Measurements from ENCODE around the gene GJB3.
"Not testable (repeated sequence)": the region's sequence is repeated elsewhere in the genome, so short reads cannot be mapped to it uniquely, and the experiment has no call there.

The GJB3 gene

DNA sequence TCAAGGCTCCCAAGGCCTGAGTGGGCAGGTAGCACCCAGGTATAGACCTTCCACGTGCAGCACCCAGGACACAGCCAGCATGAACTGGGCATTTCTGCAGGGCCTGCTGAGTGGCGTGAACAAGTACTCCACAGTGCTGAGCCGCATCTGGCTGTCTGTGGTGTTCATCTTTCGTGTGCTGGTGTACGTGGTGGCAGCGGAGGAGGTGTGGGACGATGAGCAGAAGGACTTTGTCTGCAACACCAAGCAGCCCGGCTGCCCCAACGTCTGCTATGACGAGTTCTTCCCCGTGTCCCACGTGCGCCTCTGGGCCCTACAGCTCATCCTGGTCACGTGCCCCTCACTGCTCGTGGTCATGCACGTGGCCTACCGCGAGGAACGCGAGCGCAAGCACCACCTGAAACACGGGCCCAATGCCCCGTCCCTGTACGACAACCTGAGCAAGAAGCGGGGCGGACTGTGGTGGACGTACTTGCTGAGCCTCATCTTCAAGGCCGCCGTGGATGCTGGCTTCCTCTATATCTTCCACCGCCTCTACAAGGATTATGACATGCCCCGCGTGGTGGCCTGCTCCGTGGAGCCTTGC lies 19.7 kb upstream of the GJB3 start:
- no peak for DNase-seq

DNA sequence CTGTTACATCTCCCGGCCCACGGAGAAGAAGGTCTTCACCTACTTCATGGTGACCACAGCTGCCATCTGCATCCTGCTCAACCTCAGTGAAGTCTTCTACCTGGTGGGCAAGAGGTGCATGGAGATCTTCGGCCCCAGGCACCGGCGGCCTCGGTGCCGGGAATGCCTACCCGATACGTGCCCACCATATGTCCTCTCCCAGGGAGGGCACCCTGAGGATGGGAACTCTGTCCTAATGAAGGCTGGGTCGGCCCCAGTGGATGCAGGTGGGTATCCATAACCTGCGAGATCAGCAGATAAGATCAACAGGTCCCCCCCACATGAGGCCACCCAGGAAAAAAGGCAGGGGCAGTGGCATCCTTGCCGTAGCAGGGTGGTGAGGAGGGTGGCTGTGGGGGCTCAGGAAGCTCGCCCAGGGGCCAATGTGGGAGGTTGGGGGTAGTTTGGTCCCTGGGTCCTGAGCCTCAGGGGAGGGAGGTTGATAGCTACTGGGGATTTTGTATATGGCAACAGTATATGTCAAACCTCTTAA lies 19.2 kb upstream of the GJB3 start:
- DNase-seq = no peak

DNA sequence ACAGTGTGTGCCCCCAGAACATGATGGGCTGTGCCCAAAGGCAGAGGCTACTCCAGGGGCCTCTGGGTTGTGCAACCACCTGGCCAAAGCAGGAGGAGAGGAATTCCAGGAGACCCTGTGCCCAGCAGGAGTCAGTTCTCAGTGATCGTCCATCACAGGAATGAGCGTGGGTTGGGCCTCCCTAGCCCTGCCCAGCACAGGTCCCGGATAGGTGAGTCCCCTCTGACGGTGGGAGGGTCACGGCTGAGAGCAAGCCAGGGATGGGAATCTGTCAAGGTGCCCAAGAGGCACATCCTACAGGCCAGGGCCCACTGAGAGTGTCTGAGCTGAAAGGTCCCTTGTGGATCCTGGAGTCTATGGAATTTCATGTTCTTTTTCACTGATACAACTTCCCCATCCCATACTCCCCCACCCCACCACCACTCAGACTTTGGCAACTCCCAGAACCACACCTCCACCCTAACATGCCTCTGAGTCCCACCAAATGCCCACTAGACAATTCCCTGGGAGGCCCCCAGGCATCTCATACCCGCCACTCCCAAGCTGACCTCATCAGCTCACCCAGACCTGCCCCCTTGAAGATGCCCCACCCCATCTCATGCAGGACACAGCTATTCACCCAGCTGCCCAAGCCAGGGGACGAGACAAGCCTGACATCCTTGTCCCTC lies 18.4 kb upstream of the GJB3 start:
- DNase-seq = no peak

DNA sequence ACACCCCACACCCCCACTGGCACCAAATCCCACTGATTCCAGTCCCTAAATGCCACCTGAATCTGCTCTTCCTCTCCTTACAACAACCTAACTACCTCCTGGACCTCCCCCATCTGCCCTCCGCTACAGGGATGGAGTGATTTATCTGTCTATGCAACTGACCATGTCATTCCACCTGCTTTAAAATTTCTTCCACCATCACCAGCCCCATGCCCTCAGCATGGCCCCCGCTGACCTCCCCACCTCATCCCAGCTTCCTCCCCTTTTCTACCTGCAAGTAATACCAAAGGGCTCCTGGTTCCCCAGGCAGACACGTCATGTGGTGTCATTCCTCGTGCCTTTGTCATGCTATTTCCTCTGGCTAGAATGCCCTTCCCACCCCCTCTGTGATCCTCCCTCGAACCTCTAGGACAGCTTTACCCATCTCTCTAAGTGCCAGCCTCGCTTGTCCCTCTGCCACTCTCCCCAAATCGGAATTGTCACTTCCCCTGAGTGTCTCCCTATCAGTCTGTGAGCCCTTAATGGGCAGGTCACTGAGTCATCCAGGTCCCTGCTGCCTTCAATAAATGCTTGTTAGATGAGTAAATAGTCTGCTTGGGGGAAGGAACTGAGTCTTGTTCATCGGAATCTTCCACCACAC lies 17.8 kb upstream of the GJB3 start:
- no peak for DNase-seq

DNA sequence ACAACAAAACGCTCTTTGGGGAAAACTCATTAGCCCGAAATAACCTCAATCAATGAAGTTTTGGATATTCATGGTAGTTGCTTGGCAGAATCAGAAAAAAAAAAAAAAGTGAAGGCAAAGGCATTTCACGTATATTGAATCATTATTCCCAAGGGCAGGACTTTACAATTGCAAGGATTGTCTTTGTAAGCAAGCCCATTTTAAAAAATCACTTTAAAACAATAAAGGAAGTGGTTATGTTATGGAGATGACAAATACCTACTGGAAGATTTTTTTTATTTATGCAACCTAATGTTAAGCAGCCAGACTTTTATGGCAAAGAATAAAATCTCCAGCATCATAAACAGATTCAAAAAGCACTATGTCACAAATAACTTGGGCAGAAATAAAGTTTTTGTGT lies 12.2 kb upstream of the GJB3 start:
- no peak for DNase-seq

DNA sequence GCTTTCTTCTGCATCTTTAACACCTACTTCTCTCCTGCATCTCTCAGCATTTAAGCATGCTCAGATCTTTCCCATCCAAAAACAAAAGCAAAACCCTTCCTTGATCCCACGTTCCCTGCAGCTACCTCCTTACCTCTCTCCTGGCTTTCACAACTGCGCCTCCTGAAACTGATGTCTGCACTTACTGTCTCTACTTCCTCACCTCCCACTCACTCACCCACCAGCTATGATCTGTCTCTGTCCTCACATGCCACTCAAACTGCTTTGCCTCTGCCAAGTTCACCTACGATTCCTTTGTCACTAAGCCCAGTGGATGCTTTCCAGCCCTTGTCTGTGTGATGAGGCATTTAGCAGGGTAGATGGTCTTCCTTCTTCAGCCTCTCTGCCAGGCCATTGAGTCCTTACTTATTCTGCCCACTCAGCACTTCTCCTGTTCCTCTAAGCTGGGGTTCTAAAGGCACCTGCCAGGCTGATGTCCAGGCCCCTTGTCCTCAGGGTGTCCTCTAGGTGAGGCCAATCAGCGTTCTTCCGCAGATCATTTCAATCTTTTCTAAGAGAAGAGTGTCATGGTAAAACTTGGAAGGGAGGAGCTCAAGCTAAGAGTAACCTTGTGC lies 10.0 kb upstream of the GJB3 start:
- no peak for DNase-seq

DNA sequence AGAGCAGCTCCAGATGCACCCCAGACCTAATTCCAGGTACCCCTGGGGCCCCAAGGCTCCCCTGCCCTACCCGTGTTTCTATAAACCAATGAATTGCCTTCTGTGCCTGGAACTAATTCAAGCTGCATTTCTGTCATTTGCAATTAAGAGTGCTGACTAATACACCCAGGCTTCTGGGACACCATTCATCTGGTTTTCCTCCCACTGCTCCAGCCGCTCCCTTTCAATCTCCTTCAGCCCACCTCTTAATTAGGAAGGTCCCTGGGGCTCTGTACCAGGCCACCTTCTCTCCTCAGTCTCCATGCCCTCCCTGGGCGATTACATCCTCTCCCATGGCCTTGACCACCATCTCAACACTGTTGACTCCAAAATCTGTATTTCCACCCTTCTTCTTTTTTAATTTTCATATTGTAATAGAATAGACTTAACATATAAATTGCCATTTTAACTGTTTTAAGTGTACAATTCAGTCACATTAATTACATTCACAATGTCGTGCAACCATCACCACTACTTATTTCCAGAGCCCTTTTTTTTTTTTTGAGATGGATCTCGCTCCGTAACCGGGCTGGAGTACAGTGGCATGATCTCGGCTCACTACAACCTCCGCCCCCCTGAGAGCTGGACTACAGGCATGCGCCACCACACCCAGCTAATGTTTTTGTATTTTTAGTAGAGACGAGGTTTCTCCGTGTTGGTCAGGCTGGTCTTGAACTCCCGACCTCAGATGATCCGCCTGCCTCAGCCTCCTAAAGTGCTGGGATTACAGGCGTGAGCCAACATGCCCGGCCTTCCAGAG lies 9.2 kb upstream of the GJB3 start:
- DNase-seq = no peak

DNA sequence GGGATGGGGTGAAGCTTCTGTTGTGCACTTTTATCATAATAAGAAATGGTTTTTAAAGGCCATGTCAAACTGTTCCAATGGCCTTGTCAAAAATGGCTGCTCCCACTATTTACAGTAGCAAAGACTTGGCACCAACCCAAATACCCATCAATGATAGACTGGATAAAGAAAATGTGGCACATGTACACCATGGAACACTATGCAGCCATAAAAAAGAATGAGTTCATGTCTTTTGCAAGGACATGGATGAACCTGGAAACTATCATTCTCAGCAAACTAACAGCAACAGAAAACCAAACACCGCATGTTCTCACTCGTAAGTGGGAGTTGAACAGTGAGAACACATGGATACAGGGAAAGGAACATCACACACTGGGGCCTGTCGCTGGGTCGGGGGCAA lies 7.9 kb upstream of the GJB3 start:
- DNase-seq = not testable (repeated sequence)

DNA sequence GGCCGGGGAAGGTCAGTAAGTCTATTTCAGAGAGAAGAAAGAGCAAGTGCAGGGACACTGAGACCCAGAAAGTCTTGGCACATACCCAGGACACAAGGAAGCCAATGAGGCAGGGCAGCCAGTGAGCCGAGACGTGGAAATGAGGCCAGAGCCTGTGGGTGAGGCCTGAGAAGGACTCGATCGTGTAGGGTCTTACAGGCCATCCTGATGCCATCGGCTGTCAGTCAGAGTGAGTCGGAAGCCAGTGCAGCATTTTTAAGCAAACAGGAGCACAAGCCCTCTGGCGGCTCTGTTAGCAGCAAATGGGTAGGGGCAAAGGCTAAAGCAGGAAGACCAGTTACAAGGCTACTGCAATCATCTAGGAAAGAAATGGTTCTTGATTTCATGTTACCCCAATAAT lies 6.1 kb upstream of the GJB3 start:
- no peak for DNase-seq

DNA sequence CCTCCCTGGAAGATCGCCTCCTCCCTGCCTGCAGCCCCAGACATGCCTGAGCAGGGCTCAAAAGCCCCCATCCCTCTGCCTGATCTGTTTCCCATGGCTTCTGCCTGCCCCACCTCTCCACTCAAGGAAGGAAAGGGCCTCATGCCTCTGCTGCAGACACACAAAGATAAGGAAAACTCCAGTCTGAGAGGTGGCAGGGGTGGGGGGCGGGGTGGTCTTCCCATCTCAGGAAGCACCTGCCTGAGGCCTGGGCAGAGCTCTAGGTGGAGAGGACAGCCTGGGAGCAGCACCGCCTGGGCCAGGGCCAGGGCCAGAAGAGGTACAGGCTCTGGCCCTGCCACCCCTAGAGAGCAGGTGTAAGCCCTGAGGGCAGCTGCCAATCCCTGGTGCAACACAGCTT lies 4.1 kb upstream of the GJB3 start:
- DNase-seq = no peak

DNA sequence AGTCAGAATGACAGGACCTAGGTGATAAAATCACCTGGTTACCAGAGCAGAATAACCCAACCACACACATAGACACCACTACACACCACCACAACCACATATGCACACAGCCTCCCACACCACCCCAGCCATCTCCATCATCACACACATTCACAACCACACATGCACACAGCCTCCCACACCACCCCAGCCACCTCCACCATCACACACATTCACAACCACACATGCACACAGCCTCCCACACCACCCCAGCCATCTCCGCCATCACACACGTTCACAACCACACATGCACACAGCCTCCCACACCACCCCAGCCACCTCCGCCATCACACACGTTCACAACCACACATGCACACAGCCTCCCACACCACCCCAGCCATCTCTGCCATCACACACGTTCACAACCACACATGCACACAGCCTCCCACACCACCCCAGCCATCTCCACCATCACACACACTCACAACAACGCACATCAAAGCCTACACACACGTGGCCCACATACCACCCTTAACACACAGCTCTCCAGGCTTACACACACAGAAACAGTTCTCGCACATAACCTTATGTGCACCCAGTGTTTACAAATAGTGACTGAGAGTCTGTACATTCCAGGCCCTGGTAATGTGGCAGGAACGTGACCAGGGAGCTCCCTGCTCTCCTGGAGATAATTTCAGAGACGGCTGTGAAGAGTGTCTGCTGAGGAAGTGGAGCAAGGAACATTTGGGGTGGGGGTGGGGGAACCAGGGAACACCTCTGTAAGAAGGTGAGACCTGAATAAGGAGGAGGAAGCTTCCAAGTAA lies 3.3 kb upstream of the GJB3 start:
- DNase-seq = no peak

DNA sequence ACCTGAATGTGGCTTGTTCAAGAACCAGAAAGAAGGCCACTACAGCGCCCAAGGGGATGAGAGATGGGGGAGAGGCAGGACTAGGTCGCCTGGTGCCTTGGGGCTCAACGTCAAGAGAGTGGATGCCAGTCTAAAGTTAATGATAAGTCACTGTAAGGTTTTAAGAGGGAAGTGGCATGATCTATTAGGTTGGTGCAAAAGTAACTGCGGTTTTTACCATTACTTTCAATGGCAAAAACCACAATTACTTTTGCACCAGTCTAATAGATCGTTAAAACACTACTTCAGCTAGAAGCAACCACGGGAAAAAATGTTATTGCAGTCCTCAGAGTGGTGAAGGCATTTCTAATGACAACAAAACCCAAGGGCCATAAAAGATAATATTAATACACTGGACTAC lies 2.6 kb upstream of the GJB3 start:
- no peak for DNase-seq

DNA sequence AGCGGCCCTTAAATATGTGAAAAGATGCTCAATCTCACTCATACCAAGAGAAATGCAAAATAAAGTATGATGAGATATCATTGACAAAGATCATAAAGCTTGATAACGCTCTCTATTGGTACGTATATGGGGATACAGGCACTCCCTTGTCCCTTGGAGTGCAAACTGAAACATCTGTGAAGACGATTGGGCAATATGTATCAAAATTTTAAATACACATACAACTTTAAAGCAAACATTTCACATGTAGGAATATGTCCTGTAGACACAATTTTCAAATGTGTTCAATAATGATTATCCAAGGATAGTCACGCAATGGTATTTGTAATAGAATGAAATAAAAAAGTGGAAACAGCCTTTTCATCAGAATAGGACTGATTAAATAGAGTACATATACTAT lies 2.0 kb upstream of the GJB3 start:
- no peak for DNase-seq

DNA sequence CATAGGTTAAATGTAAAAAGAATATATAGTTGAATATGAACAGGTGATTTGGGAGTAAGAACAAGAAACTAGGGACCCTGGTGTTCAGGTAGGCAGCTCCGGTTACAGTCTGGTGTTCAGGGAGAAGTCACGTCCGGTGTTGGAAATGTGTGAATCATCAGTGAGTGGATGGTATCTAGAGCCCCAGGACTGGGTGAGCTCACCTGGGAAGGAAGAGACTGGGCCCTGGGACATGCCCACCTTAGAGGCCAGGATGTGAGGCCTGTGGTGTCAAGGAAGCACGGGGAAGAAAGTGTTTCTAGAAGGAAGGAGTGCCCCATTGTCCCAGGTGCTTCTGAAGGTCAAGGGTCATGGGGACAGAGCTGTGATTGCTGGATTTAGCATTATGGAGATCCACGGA lies 1.5 kb upstream of the GJB3 start:
- no peak for DNase-seq

DNA sequence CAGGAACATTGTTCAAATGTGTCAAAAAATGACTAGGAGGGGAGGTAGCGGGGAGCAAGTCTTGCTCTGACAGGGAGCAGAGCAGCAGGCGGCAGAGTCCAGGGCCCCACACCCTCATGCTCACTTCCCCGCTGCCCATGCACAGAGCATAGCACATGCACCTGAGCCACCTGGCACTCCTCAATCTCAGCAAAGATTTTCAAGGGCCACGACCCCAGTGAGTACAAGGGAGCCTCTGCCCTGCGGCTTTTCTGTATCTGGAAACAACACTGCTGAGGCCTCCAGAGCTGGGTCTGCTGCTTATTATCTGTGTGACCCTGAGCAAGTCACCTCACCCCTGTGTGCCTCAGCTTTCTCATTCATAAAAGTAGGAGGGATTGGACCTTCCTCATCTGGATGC lies 1.1 kb upstream of the GJB3 start:
- no peak for DNase-seq

DNA sequence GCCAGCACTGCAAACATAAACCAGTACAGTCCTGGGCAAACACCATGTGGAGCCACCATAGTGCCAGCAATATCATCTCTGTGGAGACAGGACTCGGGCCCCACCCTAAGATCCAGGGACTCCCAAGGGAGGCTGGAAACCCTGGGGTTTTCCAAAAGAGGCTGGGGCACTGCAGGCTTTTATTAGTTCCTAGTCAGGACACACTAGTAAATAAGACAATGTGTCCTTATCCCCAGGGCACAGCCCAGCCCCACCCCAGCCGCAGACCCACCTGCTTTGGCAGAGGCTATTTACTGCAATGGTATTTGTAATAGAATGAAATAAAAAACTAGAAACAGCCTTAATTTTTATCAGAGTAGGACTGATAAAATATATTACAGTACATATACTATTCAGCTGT lies 486 bp upstream of the GJB3 start:
- no peak for DNase-seq

DNA sequence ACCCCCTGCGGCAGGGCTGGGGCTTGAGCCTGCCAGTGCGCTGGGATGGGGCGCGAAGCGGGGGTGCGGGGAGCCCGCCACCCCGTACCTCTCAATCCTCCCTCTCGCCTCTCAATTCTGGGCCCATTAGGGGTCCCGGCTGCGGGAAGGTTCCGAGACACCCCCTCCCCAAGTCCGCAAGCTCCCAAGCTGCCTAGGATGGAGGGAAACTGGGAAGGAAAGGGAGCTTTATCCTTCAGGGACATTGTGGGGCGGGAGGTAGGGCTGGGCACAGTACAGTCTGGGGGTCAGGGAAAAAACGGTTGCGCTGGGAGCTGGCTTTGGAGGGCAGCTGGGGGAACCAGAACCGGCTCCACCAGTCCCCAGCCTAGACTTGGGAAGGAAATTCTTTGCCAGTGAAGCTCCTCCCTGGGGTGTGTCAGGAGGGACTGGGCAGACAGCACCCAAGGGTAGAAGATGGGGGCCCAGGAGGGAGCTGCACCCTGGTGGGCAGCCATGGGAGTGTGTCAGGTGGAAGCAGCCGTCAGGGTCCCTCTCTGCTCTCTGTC lies 904 bp downstream of the GJB3 start:
- no peak for DNase-seq

DNA sequence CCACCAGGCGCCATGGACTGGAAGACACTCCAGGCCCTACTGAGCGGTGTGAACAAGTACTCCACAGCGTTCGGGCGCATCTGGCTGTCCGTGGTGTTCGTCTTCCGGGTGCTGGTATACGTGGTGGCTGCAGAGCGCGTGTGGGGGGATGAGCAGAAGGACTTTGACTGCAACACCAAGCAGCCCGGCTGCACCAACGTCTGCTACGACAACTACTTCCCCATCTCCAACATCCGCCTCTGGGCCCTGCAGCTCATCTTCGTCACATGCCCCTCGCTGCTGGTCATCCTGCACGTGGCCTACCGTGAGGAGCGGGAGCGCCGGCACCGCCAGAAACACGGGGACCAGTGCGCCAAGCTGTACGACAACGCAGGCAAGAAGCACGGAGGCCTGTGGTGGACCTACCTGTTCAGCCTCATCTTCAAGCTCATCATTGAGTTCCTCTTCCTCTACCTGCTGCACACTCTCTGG lies 3.8 kb downstream of the GJB3 start:
- no peak for DNase-seq

DNA sequence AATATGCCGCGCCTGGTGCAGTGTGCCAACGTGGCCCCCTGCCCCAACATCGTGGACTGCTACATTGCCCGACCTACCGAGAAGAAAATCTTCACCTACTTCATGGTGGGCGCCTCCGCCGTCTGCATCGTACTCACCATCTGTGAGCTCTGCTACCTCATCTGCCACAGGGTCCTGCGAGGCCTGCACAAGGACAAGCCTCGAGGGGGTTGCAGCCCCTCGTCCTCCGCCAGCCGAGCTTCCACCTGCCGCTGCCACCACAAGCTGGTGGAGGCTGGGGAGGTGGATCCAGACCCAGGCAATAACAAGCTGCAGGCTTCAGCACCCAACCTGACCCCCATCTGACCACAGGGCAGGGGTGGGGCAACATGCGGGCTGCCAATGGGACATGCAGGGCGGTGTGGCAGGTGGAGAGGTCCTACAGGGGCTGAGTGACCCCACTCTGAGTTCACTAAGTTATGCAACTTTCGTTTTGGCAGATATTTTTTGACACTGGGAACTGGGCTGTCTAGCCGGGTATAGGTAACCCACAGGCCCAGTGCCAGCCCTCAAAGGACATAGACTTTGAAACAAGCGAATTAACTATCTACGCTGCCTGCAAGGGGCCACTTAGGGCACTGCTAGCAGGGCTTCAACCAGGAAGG lies 4.3 kb downstream of the GJB3 start:
- no peak for DNase-seq

DNA sequence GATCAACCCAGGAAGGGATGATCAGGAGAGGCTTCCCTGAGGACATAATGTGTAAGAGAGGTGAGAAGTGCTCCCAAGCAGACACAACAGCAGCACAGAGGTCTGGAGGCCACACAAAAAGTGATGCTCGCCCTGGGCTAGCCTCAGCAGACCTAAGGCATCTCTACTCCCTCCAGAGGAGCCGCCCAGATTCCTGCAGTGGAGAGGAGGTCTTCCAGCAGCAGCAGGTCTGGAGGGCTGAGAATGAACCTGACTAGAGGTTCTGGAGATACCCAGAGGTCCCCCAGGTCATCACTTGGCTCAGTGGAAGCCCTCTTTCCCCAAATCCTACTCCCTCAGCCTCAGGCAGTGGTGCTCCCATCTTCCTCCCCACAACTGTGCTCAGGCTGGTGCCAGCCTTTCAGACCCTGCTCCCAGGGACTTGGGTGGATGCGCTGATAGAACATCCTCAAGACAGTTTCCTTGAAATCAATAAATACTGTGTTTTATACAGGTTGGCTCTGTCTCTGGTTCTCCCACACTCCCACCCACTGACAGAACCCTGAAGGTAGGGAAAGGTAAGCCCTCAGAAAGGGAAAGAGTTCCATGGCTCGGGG lies 5.0 kb downstream of the GJB3 start:
- DNase-seq = no peak

All from stimulated activated CD4-positive, alpha-beta T cell treated with anti-CD3 and anti-CD28 coated beads, Interleukin-4, amount 100 ng/mL, for 1 hour (primary cell).